Esophagus (tissue), 2 donors: Measurements from ENCODE around the gene CHAMP1. TPM values are rescaled to one million over a fixed set of nuclear protein-coding genes. Genes with fewer than 3 reads are reported as not detected.

Experiments
- H3K27ac ChIP-seq, 2 donors: one replicate each; pipeline ENCODE4 v1.5.1; 2013; ENCODE audit warnings: low read depth in 2 of 2, mild to moderate bottlenecking in 2 of 2, inconsistent platforms in 1 of 2, low read length in 1 of 2, moderate library complexity in 1 of 2
- H3K27me3 ChIP-seq, 2 donors: one replicate each; pipeline ENCODE4 v1.6.1; 2013; ENCODE audit warnings: low read length in 2 of 2, control low read depth in 1 of 2, mild to moderate bottlenecking in 1 of 2; ENCODE audit not compliant: insufficient read depth in 2 of 2, control insufficient read depth in 1 of 2
- H3K36me3 ChIP-seq, 2 donors: one replicate each; pipeline ENCODE4 v1.6.1; 2013; ENCODE audit warnings: low read length in 1 of 2; ENCODE audit not compliant: control insufficient read depth in 2 of 2, insufficient read depth in 2 of 2
- H3K4me1 ChIP-seq, 2 donors: one replicate each; pipeline ENCODE4 v1.6.1; 2013; ENCODE audit warnings: low read length in 1 of 2; ENCODE audit not compliant: control insufficient read depth in 2 of 2, insufficient read depth in 2 of 2
- H3K4me3 ChIP-seq, 2 donors: one replicate each; pipeline ENCODE4 v1.5.1; 2013; ENCODE audit warnings: low read length in 2 of 2, mild to moderate bottlenecking in 2 of 2, low read depth in 1 of 2, moderate library complexity in 1 of 2
- H3K9me3 ChIP-seq, 2 donors: one replicate each; pipeline ENCODE4 v1.6.1; 2013; ENCODE audit warnings: mild to moderate bottlenecking in 2 of 2, low read depth in 1 of 2, low read length in 1 of 2, moderate library complexity in 1 of 2; ENCODE audit not compliant: control insufficient read depth in 2 of 2, insufficient read depth in 1 of 2
- WGBS, 2 donors: extraction: QIAGEN DNeasy Blood & Tissue Kit; methylation state at CpG; one replicate each; pipeline ENCODE4 v1.1.7; 2013; 5-methylcytosine and 5-hydroxymethylcytosine counted together
- polyA plus RNA-seq, 2 donors: library from polyadenylated mRNA; stranded (reverse); fragments of 200-250 nt; gene quantifications; one replicate each; pipeline ENCODE4 v1.2.3, GENCODE V29; 2013
- donor health status: healthy with polysubstance abuse.
- donor health status: Bipolar disorder and iron deficiency.

The CHAMP1 gene
- polyA plus RNA-seq, 2 donors = 2.9 to 4.4 TPM

GRCh38 chr13:114296902-114297301 is 17.4 kb upstream of the CHAMP1 start:
- H3K4me1 ChIP-seq = no peaks in the 10 kb centered on the region
- H3K36me3 ChIP-seq = peaks cover 5 to 30% of the 10 kb centered on the region in 2 donors
- no peak overlapping the region for H3K27ac ChIP-seq
- no peaks in the 10 kb centered on the region for H3K27me3 ChIP-seq
- WGBS, 2 donors = 89 to 92% methylated on average over 5 of the region's 5 CpGs
- H3K4me3 ChIP-seq = no peak overlapping the region
- no peaks in the 10 kb centered on the region for H3K9me3 ChIP-seq

- Histone ChIP-seq H3K4me1 (no peaks in the 10 kb centered on the region), H3K36me3 (peaks cover 5 to 29% of the 10 kb centered on the region in 2 donors), H3K4me3 (no peak overlapping the region)
Measured at GRCh38 chr13:114298866-114299265, 15.4 kb upstream of the CHAMP1 start.

GRCh38 chr13:114299604-114300305 is 14.5 kb upstream of the CHAMP1 start:
- Histone ChIP-seq H3K36me3 (peaks cover 5 to 32% of the 10 kb centered on the region in 2 donors), H3K4me1 (no peaks in the 10 kb centered on the region)
- 91 to 92% methylated on average over 12 of the region's 12 CpGs for WGBS, 2 donors

More at GRCh38 chr13:114298866-114299265, 15.4 kb upstream of the CHAMP1 start:
- WGBS, 2 donors = 86 to 88% methylated on average over 12 of the region's 12 CpGs
- no peaks in the 10 kb centered on the region for H3K27me3 ChIP-seq
- no peak overlapping the region for H3K27ac ChIP-seq
- H3K9me3 ChIP-seq = no peaks in the 10 kb centered on the region

GRCh38 chr13:114303700-114304327 is 10.5 kb upstream of the CHAMP1 start:
- no peak overlapping the region for H3K27ac ChIP-seq
- H3K4me3 ChIP-seq = no peak overlapping the region
- no peaks in the 10 kb centered on the region for H3K27me3 ChIP-seq
- 90 to 91% methylated on average over 9 to 11 of the region's 11 CpGs for WGBS, 2 donors
- H3K36me3 ChIP-seq = peaks cover 5 to 27% of the 10 kb centered on the region in 2 donors
- no peaks in the 10 kb centered on the region for H3K4me1 ChIP-seq
- H3K9me3 ChIP-seq = no peaks in the 10 kb centered on the region

More at GRCh38 chr13:114299604-114300305, 14.5 kb upstream of the CHAMP1 start:
- Histone ChIP-seq H3K27ac (no peak overlapping the region), H3K4me3 (no peak overlapping the region), H3K27me3 (no peaks in the 10 kb centered on the region), H3K9me3 (no peaks in the 10 kb centered on the region)

- no peaks in the 10 kb centered on the region for H3K27me3 ChIP-seq
- no peaks in the 10 kb centered on the region for H3K9me3 ChIP-seq
- H3K4me1 ChIP-seq = no peaks in the 10 kb centered on the region
- peaks cover 4 to 21% of the 10 kb centered on the region in 2 donors for H3K36me3 ChIP-seq
- 90 to 91% methylated on average over 13 of the region's 13 CpGs for WGBS, 2 donors
- no peak overlapping the region for H3K4me3 ChIP-seq
- no peak overlapping the region for H3K27ac ChIP-seq
Measured at GRCh38 chr13:114304346-114305034, 9.8 kb upstream of the CHAMP1 start.

- Histone ChIP-seq H3K4me3 (no peak overlapping the region), H3K27ac (no peak overlapping the region), H3K36me3 (peaks cover 0 to 8% of the 10 kb centered on the region in 2 donors), H3K4me1 (no peaks in the 10 kb centered on the region), H3K9me3 (no peaks in the 10 kb centered on the region), H3K27me3 (no peaks in the 10 kb centered on the region)
- WGBS, 2 donors = 87 to 97% methylated on average over 2 of the region's 2 CpGs
Measured at GRCh38 chr13:114309086-114309485, 5.2 kb upstream of the CHAMP1 start.

GRCh38 chr13:114309806-114310410 is 4.4 kb upstream of the CHAMP1 start:
- Histone ChIP-seq H3K4me3 (no peak overlapping the region), H3K9me3 (no peaks in the 10 kb centered on the region), H3K4me1 (no peaks in the 10 kb centered on the region), H3K36me3 (peaks cover 0 to 8% of the 10 kb centered on the region in 2 donors), H3K27ac (no peak overlapping the region), H3K27me3 (no peaks in the 10 kb centered on the region)
- WGBS, 2 donors = 82 to 85% methylated on average over 6 of the region's 6 CpGs

- Histone ChIP-seq H3K9me3 (no peaks in the 10 kb centered on the region), H3K4me1 (peaks cover 0 to 2% of the 10 kb centered on the region in 2 donors), H3K36me3 (peaks cover 0 to 7% of the 10 kb centered on the region in 2 donors), H3K4me3 (no peak overlapping the region), H3K27ac (no peak overlapping the region), H3K27me3 (no peaks in the 10 kb centered on the region)
- 76 to 81% methylated on average over 5 of the region's 5 CpGs for WGBS, 2 donors
Measured at GRCh38 chr13:114310956-114311355, 3.3 kb upstream of the CHAMP1 start.

GRCh38 chr13:114311387-114311786 is 2.9 kb upstream of the CHAMP1 start:
- H3K36me3 ChIP-seq = peaks cover 0 to 5% of the 10 kb centered on the region in 2 donors
- peaks cover 0 to 4% of the 10 kb centered on the region in 2 donors for H3K4me1 ChIP-seq
- H3K9me3 ChIP-seq = no peaks in the 10 kb centered on the region
- no peak overlapping the region for H3K4me3 ChIP-seq
- no peaks in the 10 kb centered on the region for H3K27me3 ChIP-seq
- no peak overlapping the region for H3K27ac ChIP-seq
